Umbilical cord (tissue), 2 donors: Measurements from ENCODE around the gene RNF5. TPM values are rescaled to one million over a fixed set of nuclear protein-coding genes. Genes with fewer than 3 reads are reported as not detected.

Source experiments
- DNase-seq: peaks from one replicate; pipeline ENCODE4 v3.0.0-alpha.2; 2015; ENCODE audit warnings: low spot score
- total RNA-seq: library from RNA; depleted of rRNA; stranded (reverse); fragments of >200 nt; gene quantifications from one replicate; pipeline ENCODE4 v1.2.3, GENCODE V29; 2014; ENCODE audit warnings: low replicate concordance; ENCODE audit not compliant: insufficient read depth

Gene RNF5
- total RNA-seq, 1 donor from 2014 or later, result 29.4 TPM

GRCh38 chr6:32151863-32152768, 26.1 kb upstream of the RNF5 start, which contains the start of gene PRRT1:
Gene PRRT1, minus strand, starts transcription at chr6:32151939. Its CDS starts 112 bp downstream, at chr6:32151827.
- no peak for DNase-seq

- peak; percentile 71 for DNase-seq
Observed at GRCh38 chr6:32152769-32153563, 25.2 kb upstream of the RNF5 start.

GRCh38 chr6:32153564-32154513, 24.4 kb upstream of the RNF5 start, which contains the start of gene PPT2:
Gene PPT2, plus strand, starts transcription at chr6:32154141. Its CDS starts 454 bp downstream, at chr6:32154595.
- DNase-seq, result peak; percentile 95

GRCh38 chr6:32154514-32155161, 23.6 kb upstream of the RNF5 start:
- peak; percentile 72 for DNase-seq

GRCh38 chr6:32156891-32157290, 21.3 kb upstream of the RNF5 start:
- no peak for DNase-seq

GRCh38 chr6:32158052-32158451, 20.2 kb upstream of the RNF5 start:
- no peak for DNase-seq

- DNase-seq, result no peak
Observed at GRCh38 chr6:32163559-32164258, 14.5 kb upstream of the RNF5 start.

GRCh38 chr6:32164295-32164694, 13.9 kb upstream of the RNF5 start, which contains the start of gene EGFL8:
Gene EGFL8, plus strand, starts transcription at chr6:32164595. Its CDS starts 1,571 bp downstream, at chr6:32166166.
- DNase-seq, result no peak

GRCh38 chr6:32166411-32167061, 11.7 kb upstream of the RNF5 start:
- DNase-seq, result no peak

- DNase-seq, result no peak
Observed at GRCh38 chr6:32167154-32167760, 10.9 kb upstream of the RNF5 start.

- DNase-seq, result no peak
Observed at GRCh38 chr6:32167761-32168262, 10.4 kb upstream of the RNF5 start.

- DNase-seq, result no peak
Observed at GRCh38 chr6:32168350-32168749, 9.9 kb upstream of the RNF5 start.

- DNase-seq, result no peak
Observed at GRCh38 chr6:32168807-32169591, 9.2 kb upstream of the RNF5 start.

GRCh38 chr6:32170294-32170693, 7.9 kb upstream of the RNF5 start:
- DNase-seq, result no peak

- no peak for DNase-seq
Observed at GRCh38 chr6:32171234-32171633, 7.0 kb upstream of the RNF5 start.

GRCh38 chr6:32173051-32173727, 5.0 kb upstream of the RNF5 start:
- no peak for DNase-seq

- no peak for DNase-seq
Observed at GRCh38 chr6:32174416-32174815, 3.8 kb upstream of the RNF5 start.
